Activated T-helper 17 cell treated with anti-CD3 and anti-CD28 coated beads, Interleukin-2, amount 50 U/mL, for 72 hours (primary cell): ENCODE results near the gene ELP4. TPM values are rescaled to one million over a fixed set of nuclear protein-coding genes. Genes with fewer than 3 reads are reported as not detected.

Source experiments
- ATAC-seq: fragments of 150-1000 bp; cut with Tn5 transposase; replicated peaks from 2 replicates; pipeline ENCODE4 v1.10.0; 2021; ENCODE audit warnings: mild to moderate bottlenecking, moderate library complexity
- H3K27ac Mint-ChIP-seq: one replicate; pipeline ENCODE4 v1.8.0; 2022; ENCODE audit warnings: mixed read lengths
- H3K27me3 Mint-ChIP-seq: one replicate; pipeline ENCODE4 v1.8.0; 2022; ENCODE audit warnings: mixed read lengths
- H3K36me3 Mint-ChIP-seq: one replicate; pipeline ENCODE4 v1.8.0; 2022; ENCODE audit warnings: low read depth, mild to moderate bottlenecking, mixed read lengths
- H3K4me1 Mint-ChIP-seq: one replicate; pipeline ENCODE4 v1.8.0; 2022; ENCODE audit warnings: mixed read lengths
- H3K4me3 Mint-ChIP-seq: one replicate; pipeline ENCODE4 v1.8.0; 2022; ENCODE audit warnings: mild to moderate bottlenecking, mixed read lengths
- H3K9me3 Mint-ChIP-seq: one replicate; pipeline ENCODE4 v1.8.0; 2022; ENCODE audit warnings: mixed read lengths
- total RNA-seq, 2 donors: library from RNA; stranded (reverse); gene quantifications; one replicate each; pipeline ENCODE4 v1.2.3, GENCODE V29; 2022

ELP4 gene
- total RNA-seq, 2 donors from 2014 or later, result 15.9 to 19.0 TPM

DNA sequence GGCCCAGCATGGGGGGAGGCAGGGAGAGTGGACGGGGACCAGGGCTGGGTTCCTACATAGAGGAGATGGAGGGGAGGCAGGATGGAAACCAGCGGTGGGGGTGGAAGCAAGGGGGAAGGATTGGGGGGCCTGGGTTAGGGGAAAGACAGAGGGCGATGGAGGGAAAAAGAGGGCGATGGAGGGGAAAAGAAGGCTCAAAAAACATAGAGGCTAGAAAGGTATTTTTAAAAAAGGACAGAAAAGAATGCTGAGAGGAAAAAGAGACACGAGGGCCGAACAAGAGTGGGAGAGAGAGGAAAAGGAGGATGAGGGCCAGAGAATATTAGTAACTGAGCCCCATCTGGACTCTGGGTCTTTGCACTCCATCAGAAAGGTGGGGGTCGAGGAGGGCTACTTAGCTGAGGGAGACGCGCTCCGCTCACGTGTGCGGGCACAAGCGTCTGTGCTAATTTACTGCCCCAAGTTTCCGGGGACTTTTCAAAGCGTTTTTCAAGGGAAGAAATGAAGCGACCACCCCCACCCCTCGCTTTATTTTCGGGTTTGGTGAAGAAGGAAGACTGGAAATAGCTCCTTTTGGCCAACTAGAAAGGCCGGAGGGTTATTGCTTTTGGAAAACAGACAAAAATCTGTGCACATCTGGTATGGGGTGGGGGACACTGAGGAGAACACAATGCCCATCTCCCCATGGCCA, 287.1 kb downstream of the ELP4 start:
- H3K4me3 Mint-ChIP-seq, result no peak overlapping the region
- peaks cover 71% of the 10 kb centered on the region for H3K27me3 Mint-ChIP-seq
- H3K36me3 Mint-ChIP-seq, result peaks cover 16% of the 10 kb centered on the region
- H3K9me3 Mint-ChIP-seq, result no peaks in the 10 kb centered on the region
- H3K27ac Mint-ChIP-seq, result no peak overlapping the region
- no peak for ATAC-seq
- peaks cover 11% of the 10 kb centered on the region for H3K4me1 Mint-ChIP-seq

DNA sequence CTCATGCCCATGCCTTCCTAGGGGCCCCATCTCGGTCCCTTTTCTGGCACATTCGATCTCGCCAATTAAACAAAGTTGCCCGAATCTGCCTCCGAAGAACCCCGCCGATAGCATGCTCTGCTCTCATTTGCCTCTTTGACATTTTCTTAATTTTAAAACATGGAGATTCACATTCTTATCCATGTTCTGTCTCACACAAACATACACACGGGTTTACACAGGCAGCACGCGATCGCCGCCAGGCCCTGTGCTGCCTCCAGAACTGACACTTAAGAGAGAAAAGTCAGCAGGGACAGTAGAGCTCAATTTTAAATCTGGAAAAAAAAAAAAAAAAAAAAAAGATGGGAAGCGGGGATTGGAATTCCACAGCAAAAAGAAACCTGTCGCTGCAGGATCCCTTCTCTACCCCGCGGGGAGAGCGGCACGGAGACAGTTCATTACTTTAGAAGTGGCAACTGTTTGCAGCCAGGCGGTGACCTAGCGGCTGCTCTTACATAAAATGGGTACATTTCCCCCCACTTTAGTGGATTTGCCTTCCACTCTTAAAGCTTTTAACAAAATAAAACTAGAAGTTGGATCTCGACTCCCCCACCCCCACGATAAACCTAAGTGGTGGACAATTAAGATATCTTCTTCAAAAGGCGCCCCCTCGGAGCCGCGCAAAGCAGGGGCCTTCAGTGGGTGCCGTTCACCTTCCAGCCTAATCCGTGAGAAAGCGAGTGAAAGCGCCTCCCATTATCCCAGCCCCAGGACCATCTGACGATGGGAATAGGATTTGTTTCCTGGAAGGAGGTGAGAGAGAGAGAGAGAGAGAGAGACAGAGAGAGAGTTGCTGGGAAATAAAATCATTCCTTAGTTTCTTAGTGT, 287.9 kb downstream of the ELP4 start:
- Mint-ChIP-seq H3K4me1 (peaks cover 11% of the 10 kb centered on the region), H3K9me3 (no peaks in the 10 kb centered on the region), H3K27me3 (peaks cover 76% of the 10 kb centered on the region), H3K36me3 (peaks cover 16% of the 10 kb centered on the region), H3K4me3 (peak overlapping the region; percentile 27), H3K27ac (no peak overlapping the region)
- ATAC-seq, result no peak

DNA sequence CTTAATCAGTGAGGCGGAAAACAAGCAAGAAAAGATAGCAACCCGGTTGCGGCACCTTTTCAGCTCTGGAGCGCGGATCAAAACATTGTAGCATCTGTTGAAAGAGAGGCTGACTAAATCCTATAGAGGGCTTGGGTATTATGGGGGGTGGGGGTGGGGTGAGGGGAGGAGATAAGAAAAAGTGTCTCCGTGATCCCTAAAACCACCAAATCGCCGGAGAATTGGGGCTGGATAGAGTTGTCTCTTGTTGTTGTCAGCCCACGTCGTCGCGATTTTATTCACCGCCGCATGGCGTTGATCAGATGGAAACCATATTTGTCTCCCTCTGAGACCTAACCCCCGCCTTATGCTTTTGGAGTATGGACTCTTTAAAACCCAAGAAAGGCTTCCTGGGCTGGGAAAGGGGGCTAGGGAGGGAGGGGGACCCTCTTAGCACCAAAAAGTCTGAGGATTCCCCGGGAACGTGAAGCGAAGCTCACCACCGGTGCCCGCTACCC, 288.5 kb downstream of the ELP4 start:
- Mint-ChIP-seq H3K27me3 (peaks cover 77% of the 10 kb centered on the region), H3K27ac (no peak overlapping the region), H3K4me3 (peak overlapping the region; percentile 27), H3K4me1 (peaks cover 11% of the 10 kb centered on the region), H3K36me3 (peaks cover 23% of the 10 kb centered on the region), H3K9me3 (no peaks in the 10 kb centered on the region)
- no peak for ATAC-seq

DNA sequence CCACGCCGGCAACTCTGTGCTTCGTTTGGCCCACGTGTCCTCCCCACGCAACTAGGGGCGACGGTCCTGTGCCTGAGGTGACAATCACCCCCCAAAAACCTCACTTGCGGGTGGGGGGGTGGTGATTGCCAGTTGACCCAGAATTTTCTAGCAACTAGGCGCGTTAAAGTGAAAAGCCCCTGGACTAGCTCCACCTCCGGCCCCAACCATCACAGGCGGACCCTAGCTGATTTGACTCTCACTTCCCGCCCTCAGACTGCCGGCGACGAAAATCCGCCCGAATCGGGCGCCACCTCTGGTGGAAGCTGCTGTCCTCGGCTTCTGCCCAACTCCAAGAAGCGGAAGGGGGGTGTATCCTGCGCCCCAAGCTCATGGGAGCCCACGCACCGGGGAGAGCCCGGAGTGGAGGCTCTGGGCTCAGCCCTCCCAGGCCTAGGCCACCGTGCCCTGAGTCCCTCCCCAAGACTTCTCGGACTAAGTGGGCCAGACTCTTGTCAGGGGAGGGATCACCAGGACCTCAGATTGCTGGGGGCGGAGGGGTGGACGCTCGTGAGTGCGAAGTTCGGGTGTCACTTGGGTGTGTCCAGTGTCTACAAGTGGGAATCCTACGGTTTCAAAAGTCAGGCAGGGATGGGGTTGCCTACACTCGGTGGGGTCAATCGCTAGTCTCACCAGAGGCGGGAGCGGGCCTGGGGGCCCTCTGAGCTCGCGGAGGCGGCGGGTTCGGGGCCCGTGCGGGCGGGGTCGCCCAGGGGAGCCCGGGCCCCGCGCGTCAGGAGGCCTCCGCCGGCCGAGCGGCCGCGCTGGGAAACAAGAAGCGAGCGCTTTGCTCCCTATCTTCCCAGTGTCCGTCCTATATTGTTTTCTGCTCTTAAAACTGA, 289.2 kb downstream of the ELP4 start:
- H3K36me3 Mint-ChIP-seq, result peaks cover 30% of the 10 kb centered on the region
- peaks cover 80% of the 10 kb centered on the region for H3K27me3 Mint-ChIP-seq
- H3K9me3 Mint-ChIP-seq, result no peaks in the 10 kb centered on the region
- no peak overlapping the region for H3K27ac Mint-ChIP-seq
- no peak for ATAC-seq
- peaks cover 16% of the 10 kb centered on the region for H3K4me1 Mint-ChIP-seq
- peak overlapping the region; percentile 17 for H3K4me3 Mint-ChIP-seq

DNA sequence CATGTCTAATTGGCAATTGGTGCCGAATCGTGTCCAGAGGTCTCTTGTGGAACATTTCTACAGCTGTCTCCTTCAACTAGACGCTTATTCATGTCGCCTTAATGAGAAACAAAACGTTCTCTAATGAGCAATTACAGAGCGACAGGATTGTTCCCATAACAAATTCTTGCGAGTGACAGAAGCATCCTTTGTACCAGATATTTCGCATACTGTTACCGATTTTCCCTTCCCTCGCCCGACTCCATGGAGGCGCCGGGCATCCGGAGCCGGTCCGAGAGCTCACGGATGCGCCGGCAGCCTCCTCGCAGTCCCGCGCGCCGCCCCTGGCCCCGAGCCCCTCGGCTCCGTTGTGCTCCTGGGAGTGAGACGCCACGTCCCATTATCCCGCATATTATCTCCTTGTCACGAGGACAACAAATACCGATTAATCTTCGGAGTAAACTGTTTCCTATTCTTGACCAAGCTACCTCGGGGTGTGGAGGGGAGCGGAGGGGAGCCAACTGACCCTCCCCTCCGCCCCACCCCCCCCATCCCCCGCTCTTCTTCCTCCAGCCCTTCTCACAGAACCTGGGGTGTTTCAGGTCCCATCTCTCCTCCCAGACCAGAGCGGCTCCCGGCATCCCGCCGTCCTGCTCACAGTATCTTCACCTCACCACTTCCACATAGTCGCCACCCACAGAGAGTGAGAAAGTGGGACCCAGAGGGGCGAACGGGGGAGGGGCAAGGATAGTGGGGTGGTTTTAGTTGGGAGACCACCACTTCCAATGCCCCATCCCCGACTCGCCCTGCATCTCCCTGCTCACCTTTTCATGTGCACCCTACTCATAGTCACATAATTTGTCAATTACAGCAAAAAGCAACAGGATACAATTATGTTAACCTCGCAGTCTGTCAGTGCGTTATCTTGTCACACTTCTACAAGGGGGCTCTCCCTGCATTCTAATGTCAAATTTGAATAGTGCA, 290.1 kb downstream of the ELP4 start:
- no peak for ATAC-seq
- Mint-ChIP-seq H3K27me3 (peaks cover 81% of the 10 kb centered on the region), H3K4me1 (peaks cover 17% of the 10 kb centered on the region), H3K27ac (no peak overlapping the region), H3K36me3 (peaks cover 39% of the 10 kb centered on the region), H3K4me3 (peak overlapping the region; percentile 18), H3K9me3 (no peaks in the 10 kb centered on the region)

DNA sequence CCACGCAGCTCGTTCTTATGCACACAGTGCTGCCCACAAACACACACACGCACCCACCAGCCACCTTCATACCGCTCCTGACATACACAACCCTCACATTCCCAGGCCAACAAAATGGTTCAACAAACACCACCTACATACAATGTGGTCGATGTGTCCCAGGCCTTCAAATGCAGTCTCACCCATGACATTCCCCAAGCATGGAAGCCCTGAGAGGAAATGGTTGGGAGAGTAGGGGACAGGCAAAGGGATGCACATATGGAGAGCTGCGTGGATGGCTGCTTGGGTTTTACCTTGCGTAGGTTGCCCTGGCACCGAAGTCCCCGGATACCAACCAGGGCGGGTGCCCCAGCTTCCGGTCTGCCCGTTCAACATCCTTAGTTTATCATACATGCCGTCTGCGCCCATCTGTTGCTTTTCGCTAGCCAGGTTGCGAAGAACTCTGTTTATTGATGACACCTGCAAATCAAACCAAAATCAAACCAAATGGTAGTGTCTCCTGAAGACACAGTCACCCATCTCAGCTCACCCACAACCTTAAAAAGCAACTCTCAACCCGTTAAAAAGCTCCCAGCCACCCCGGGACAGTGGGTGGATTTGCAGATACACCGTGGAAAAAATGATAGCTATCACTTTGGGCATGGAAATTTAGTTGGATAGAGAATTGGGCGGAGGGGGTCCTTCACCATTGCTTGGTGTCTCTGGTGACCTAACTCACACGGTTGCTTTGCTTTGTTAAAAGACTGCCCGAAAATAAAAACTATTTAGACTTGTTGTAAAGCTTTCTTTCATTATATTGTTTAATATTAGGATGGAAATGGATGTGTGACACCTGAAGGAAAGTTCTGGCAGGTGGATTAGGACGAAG, 291.1 kb downstream of the ELP4 start:
- Mint-ChIP-seq H3K9me3 (no peaks in the 10 kb centered on the region), H3K27me3 (peaks cover 76% of the 10 kb centered on the region), H3K27ac (no peak overlapping the region), H3K36me3 (peaks cover 42% of the 10 kb centered on the region), H3K4me1 (peaks cover 17% of the 10 kb centered on the region), H3K4me3 (peak overlapping the region; percentile 18)
- no peak for ATAC-seq

DNA sequence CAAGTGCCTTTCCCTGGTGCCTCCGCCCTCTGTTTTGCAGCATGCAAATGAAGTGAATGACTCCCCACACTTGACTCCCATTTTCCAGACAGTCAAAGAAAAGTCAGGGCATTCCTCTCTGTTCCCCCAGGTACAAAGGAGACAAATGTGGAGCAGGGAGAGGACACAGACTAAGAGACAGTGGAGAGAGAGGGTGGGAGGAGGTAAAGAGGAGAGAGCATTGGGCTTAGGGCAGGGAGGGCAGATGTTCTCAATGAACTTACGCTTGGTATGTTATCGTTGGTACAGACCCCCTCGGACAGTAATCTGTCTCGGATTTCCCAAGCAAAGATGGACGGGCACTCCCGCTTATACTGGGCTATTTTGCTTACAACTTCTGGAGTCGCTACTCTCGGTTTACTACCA, 291.7 kb downstream of the ELP4 start:
- no peak overlapping the region for H3K27ac Mint-ChIP-seq
- H3K4me3 Mint-ChIP-seq, result no peak overlapping the region
- peaks cover 42% of the 10 kb centered on the region for H3K36me3 Mint-ChIP-seq
- no peak for ATAC-seq
- H3K9me3 Mint-ChIP-seq, result no peaks in the 10 kb centered on the region
- H3K27me3 Mint-ChIP-seq, result peaks cover 69% of the 10 kb centered on the region
- H3K4me1 Mint-ChIP-seq, result peaks cover 17% of the 10 kb centered on the region

DNA sequence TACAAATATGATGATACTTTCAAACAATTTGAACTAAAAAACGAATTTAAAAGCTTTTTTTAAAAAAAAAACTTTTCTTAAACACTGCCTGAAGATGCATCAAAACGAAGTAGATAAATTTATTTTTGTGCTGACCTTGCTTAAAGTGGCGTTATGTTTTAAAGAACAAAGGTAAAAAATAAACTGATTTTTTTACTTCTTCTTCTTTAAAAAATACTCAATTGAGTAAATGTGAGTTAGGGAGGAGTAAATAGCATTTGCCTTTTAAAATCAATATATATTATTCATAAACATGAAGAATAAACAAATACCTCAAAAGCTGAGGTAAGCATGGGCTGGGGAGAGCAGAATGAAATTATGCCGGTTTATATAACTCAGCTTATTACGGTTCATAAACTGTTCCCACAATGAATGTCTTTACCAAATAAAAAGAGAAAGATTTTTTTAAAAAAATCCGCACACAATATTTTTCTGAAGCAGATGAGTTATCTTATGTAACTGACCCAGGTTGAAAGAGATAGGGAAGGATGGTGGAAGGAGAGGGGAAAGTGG, 292.5 kb downstream of the ELP4 start:
- H3K4me3 Mint-ChIP-seq, result no peak overlapping the region

DNA sequence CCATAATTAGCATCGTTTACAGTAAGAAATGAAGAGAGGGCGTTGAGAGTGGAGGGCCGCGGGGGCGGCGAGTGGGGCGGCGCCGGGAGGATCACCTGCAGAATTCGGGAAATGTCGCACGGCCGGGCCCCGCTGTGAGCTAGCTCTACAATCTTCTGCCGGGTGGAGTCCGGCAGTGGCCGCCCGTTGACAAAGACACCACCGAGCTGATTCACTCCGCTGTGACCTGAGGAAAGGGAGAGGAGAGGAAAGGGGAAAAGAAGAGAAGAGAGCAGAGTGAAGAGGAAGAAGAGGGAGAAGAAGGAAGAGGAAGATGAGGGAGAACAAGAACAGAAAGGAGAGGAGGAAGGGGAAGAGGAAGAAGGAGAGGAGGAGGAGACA, 293.0 kb downstream of the ELP4 start:
- no peak overlapping the region for H3K27ac Mint-ChIP-seq
- no peak overlapping the region for H3K4me3 Mint-ChIP-seq
- H3K4me1 Mint-ChIP-seq, result peaks cover 17% of the 10 kb centered on the region
- H3K9me3 Mint-ChIP-seq, result no peaks in the 10 kb centered on the region
- peaks cover 69% of the 10 kb centered on the region for H3K27me3 Mint-ChIP-seq
- peaks cover 40% of the 10 kb centered on the region for H3K36me3 Mint-ChIP-seq
- ATAC-seq, result no peak

More for the DNA sequence above, 292.5 kb downstream of the ELP4 start:
- Mint-ChIP-seq H3K27me3 (peaks cover 68% of the 10 kb centered on the region), H3K27ac (no peak overlapping the region), H3K9me3 (no peaks in the 10 kb centered on the region), H3K36me3 (peaks cover 40% of the 10 kb centered on the region), H3K4me1 (peaks cover 17% of the 10 kb centered on the region)
- ATAC-seq, result no peak

DNA sequence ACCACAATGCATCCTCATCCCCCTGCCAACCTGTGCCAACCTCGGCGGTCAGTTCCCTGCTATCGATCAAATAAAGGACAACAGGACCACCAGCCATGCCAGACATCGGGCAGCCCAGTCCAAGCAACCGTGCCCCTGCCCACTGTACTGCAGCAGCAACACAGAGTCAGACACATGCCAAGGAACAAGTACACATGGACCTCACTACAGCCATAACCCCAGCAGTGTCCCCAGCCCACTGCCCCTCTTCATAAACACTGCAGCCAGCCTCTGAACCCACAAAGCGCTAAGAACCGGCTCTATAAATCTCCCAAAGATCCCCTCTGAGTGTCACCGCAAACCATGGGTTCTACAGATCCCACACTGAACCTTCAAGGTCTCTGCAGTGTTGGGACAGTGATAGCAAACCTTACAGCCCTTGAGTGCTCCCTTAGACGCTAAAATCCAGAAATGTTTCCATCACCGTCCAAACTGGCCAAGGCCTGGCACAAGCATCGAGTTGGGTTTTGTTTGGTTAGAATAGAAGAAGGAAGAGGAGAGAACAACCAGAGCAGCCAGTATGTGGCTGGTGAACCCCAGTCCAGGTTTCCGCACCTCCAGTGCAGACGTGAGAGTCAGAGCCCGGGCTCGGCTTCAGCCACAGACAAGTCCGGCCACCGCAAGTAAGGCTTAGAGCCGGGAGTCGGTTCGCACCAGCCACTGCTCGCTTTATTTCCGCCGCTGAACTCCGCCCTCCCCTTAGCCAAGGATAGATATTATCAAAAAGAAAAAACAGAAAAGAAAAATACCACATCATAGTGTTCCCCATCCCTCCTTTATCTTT, 293.6 kb downstream of the ELP4 start:
- peak overlapping the region; percentile 61 for H3K4me3 Mint-ChIP-seq

DNA sequence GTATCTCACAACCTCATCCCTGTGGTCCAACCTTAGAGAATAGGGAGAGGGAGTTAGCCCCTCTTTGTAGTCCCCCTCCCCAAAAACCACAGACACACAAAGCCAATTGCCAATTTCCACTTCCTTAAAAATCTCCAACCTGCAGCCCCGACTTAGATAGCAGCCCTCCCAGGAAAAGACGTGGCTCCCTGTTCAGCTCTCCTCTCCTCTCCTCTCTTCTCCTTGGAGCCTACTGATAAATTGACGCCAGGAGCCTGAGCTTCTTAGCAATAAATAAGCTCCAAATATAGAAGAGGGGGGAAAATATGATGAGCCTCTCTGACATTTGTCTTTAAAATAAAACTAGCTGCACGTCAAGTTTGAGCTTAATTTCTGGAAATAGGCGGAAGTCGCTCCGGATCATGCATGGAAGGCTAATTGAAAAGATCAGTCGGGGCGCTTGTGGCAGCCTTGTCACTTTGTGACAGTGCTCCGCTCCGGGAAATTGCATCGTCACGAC, 294.3 kb downstream of the ELP4 start:
- Mint-ChIP-seq H3K4me1 (peaks cover 17% of the 10 kb centered on the region), H3K27ac (no peak overlapping the region), H3K36me3 (peaks cover 50% of the 10 kb centered on the region), H3K4me3 (peak overlapping the region; percentile 61), H3K27me3 (peaks cover 76% of the 10 kb centered on the region), H3K9me3 (no peaks in the 10 kb centered on the region)
- no peak for ATAC-seq

More for the DNA sequence above, 293.6 kb downstream of the ELP4 start:
- no peak overlapping the region for H3K27ac Mint-ChIP-seq
- no peaks in the 10 kb centered on the region for H3K9me3 Mint-ChIP-seq
- H3K36me3 Mint-ChIP-seq, result peaks cover 46% of the 10 kb centered on the region
- peaks cover 17% of the 10 kb centered on the region for H3K4me1 Mint-ChIP-seq
- peaks cover 71% of the 10 kb centered on the region for H3K27me3 Mint-ChIP-seq
- ATAC-seq, result no peak
